KOPT-K1 (cell line): Measurements from ENCODE around the gene PCIF1.

Experiments used
- H3K27ac ChIP-seq: fragments of 200-600 bp; sonication (generic); 2 replicates; pipeline ENCODE4 v1.5.1; 2016; ENCODE audit warnings: antibody characterized with exemption, mild to moderate bottlenecking, low read depth, low read length; ENCODE audit not compliant: poor library complexity, severe bottlenecking
- H3K36me3 ChIP-seq: fragments of 200-600 bp; sonication (generic); 2 replicates; pipeline ENCODE4 v1.5.1; 2017; ENCODE audit warnings: antibody characterized with exemption, mild to moderate bottlenecking, low read length, moderate library complexity; ENCODE audit not compliant: insufficient read depth
- H3K9me3 ChIP-seq: fragments of 200-600 bp; sonication (generic); 2 replicates; pipeline ENCODE4 v1.5.1; 2017; ENCODE audit warnings: antibody characterized with exemption, low read length, mild to moderate bottlenecking; ENCODE audit not compliant: insufficient read depth, poor library complexity, severe bottlenecking

The PCIF1 gene

DNA sequence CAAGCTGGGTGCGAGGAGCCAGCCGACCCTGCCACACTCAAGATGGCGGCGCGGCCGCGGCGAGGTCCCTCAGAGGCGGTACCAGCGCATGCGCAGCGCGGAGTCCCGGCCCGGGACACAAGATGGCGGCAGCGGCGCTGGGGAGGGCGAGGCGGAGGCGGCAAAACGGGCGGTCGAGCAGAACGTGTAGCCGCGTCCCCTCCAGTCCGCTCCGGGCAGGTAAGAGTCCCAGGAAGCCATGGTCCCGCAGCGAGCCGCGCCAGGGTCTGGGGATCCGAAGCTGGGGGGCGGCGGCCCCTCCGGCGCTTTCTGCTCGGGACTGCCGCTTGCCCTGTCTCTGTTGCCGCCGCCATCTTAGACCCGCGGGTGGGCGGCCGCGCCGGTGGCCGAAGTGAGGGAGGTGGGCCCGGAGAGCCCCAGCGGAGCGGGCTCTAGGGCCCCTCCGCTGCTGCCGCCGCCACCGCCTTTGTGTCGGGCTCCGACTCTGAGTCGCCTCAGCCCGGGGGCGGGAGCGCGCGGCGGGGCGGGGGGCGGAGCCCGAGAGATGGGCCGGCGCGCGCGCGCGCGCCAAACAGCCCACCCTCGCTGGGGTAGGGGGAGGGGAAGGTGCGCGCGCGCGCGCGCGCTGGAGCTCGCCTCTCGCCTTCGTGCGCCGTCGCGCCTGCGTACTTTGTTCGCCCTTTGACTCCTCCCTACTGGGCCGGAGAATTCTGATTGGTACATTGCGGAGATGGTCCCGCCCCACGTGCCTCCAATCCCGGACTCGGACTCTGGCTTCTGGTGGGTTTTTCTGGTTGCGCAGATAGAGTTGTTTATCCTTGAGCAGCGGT, at the start of gene PCIF1:
TSS of gene PCIF1 (plus strand) at position 98 of the 830 bp plus-strand sequence. CDS start 4,317 bp downstream, outside the sequence.
- Histone ChIP-seq H3K9me3 (no peaks in the 10 kb centered on the region), H3K36me3 (peaks cover 33% of the 10 kb centered on the region), H3K27ac (peak within 1 kb of the TSS; percentile 97)

DNA sequence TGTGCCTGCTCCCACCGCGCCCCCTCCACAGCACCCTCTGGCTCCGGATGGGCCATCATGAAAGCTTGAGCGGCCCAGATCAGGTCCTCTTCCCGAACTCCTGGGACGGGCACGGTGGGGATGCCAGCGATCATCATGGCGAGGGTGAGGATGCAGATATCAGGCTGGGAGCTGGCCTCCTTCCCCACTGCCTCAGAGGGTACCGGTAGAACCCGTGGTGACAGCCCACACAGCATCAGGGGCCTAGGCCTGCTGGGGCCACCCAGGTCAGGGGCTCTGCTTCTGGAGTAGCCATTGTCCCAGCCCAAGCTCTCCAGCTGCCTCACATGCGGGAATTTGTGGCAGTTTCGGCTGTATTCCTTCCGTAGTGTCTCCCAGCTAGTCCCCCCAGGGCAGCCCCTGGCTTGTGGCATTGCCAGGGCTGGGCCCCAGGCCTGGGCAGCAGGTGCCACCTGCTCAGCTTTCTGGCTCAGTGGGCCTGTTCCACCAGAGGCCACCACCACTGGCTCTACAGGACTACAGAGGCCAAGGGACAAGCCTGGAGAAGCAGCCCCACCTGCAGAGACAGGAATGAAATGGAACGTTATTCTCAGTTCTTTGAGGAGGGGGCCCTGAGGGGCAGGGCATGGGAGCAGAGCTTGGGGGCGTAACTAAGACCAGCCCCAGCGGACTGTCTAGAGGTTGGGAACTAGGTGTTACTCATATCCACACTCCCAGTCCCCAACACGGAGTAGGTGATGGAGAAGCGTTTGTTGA, 47.7 kb upstream of the PCIF1 start:
- Histone ChIP-seq H3K27ac (peak overlapping the region; percentile 23), H3K9me3 (no peaks in the 10 kb centered on the region), H3K36me3 (peaks cover 32% of the 10 kb centered on the region)

GRCh38 chr20:45887346-45887715, 47.2 kb upstream of the PCIF1 start, which contains the start of gene SPATA25:
Gene SPATA25 (minus strand): TSS chr20:45887622. CDS start chr20:45887590, 32 bp downstream.
- Histone ChIP-seq H3K9me3 (no peaks in the 10 kb centered on the region), H3K36me3 (peaks cover 32% of the 10 kb centered on the region), H3K27ac (peak within 1 kb of the TSS; percentile 23)

DNA sequence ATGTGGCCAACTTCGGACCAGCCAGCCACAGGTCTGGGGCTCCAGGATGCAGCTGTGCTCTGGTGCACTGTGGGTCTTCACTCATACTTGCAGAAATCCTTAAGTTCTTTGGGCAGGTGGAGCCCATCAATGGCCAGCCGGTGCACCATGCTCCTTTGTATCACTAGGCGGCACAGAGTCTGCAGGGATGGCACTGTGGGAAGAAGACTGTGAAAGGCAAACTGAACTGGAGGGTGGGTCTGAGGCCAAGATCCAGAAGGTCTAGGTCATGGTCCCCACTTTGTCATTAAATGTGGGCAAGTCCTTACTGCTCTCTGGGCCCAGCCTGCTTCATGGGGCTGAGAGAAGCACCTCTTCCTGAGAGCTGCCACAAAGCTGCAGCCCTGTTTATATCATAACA, 45.8 kb upstream of the PCIF1 start:
- no peak overlapping the region for H3K27ac ChIP-seq
- H3K36me3 ChIP-seq = peaks cover 29% of the 10 kb centered on the region
- H3K9me3 ChIP-seq = no peaks in the 10 kb centered on the region

DNA sequence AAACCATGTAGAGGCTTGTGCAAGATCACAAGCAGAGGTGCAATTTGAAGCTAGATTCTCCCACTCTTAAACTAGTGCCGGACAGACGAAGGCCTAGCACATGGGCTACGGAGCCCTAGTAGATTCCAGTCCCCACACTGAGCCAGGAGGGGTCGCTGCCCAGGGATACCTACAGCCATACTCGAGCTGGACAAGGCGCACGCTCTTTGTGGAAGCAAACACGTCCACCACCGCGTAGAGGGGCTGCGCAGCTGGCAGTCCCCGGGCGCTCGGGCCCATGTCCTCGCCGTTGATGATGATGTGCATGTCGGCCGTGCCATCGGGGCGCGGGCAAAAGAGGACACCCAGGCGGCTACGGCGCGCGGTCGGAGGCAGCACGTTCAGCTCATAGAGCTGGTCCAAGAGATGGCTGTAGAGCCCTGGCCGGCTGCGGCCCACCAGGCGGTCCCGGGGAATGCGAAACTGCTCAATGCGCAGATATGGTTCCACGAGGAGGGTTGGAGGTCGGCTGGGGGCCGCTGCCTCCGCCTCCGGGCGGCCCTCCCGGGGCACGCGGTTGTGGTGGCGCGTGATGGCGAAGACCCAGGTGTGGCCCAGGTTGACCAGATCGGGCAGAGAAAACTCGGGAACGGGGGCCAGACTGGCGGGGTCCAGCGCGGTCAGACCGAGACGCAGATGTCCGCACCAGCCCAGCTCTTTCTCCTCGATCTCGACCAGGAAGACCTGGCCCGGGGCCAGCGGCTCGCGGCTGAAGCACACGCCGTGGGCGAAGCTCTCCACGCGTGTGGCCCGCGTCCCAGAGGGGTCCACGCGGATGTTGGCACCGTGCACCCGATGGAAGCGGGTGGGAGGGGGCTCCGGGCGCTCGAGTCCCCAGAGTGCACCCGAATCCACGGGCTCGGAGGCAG, 44.2 kb upstream of the PCIF1 start:
- H3K36me3 ChIP-seq = peaks cover 38% of the 10 kb centered on the region
- H3K27ac ChIP-seq = peak overlapping the region; percentile 69
- H3K9me3 ChIP-seq = no peaks in the 10 kb centered on the region

- peak within 1 kb of the TSS; percentile 69 for H3K27ac ChIP-seq
- no peaks in the 10 kb centered on the region for H3K9me3 ChIP-seq
- H3K36me3 ChIP-seq = peaks cover 38% of the 10 kb centered on the region
Measured at GRCh38 chr20:45890985-45891983, 43.2 kb upstream of the PCIF1 start, which contains the start of the genes CTSA and NEURL2. Gene CTSA (plus strand): TSS chr20:45891335. CDS start chr20:45891569, 234 bp downstream. Gene NEURL2 (minus strand): TSS chr20:45891208. CDS start chr20:45890991, 217 bp downstream.

DNA sequence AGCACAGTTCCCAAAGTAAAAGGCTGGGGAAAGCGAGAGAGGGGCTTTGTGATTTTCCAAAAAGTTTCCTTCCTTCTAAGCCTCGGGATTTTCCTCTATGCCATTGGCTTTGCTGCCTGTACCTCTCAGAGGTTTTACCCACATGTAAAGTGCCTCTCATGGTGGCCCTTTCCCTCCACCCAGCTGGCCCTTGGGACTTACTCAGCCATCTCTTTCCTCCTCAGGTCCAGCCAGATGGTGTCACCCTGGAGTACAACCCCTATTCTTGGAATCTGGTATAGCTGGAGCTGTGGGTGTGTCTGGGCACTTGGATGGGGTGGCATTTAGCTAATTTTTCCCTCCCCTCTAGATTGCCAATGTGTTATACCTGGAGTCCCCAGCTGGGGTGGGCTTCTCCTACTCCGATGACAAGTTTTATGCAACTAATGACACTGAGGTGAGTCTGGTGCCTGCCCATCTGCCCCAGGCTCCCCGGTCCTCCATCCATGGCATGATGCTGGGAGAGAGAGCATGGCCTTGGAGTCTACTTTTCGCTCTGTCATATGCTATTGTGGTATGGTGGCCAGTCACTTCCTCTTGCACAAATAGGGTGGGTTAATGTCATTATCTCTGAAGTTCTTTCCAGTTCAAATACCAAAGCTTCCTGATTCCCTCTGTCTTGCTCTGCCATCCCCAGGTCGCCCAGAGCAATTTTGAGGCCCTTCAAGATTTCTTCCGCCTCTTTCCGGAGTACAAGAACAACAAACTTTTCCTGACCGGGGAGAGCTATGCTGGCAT, 42.2 kb upstream of the PCIF1 start:
- Histone ChIP-seq H3K9me3 (no peaks in the 10 kb centered on the region), H3K36me3 (peaks cover 39% of the 10 kb centered on the region), H3K27ac (no peak overlapping the region)

- H3K27ac ChIP-seq = no peak overlapping the region
- H3K36me3 ChIP-seq = peaks cover 46% of the 10 kb centered on the region
- H3K9me3 ChIP-seq = no peaks in the 10 kb centered on the region
Measured at GRCh38 chr20:45892828-45893500, 41.5 kb upstream of the PCIF1 start.

DNA sequence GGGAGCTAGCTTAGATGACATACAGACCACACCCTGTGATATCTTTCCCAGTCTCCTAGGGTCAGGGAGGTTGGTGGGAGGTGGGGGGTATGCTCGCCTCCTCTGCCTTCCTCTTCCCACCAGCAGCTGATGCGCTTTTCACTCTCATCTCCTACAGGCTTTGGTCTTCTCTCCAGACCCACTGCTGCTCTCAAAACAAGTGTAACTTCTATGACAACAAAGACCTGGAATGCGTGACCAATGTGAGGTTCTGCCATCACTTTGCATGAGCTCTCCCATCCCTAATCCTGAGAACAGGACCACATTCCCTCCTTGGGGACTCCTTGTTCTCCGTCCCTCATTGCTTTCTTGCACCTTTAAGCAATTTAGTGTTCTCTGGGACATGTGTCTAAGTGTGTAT, 40.7 kb upstream of the PCIF1 start:
- Histone ChIP-seq H3K27ac (no peak overlapping the region), H3K36me3 (peaks cover 55% of the 10 kb centered on the region), H3K9me3 (no peaks in the 10 kb centered on the region)

DNA sequence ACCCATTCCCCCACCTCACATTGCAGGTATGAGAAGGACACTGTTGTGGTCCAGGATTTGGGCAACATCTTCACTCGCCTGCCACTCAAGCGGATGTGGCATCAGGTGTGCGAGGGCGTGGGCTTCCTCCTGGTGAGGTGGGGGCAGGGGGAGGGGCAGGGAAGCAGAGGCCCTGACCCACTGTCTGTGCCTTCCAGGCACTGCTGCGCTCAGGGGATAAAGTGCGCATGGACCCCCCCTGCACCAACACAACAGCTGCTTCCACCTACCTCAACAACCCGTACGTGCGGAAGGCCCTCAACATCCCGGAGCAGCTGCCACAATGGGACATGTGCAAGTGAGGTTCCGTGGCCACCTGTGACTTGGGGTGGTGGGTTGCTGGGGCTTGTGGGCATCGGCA, 39.7 kb upstream of the PCIF1 start:
- H3K27ac ChIP-seq = no peak overlapping the region
- H3K36me3 ChIP-seq = peaks cover 56% of the 10 kb centered on the region
- no peaks in the 10 kb centered on the region for H3K9me3 ChIP-seq

DNA sequence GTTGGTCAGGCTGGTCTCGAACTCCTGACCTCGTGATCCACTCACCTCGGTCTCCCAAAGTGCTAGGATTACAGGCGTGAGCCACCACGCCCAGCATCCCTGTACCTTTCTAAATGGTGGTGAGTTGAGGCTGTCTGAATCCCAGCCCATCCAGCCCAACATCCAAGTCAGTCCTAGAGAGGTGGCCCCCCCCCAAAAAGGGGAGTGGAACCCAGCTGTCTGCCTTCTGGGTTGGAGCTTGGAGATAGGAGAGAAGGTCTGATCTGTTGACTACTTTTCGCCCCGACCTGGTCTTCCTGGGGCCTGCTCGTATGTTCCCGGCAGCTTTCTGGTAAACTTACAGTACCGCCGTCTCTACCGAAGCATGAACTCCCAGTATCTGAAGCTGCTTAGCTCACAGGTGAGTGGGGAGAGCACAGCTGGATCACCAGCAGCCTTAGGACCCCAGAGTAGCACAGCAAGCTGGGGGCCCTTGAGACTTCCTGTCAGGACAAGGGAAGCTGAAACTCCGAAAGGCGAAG, 37.8 kb upstream of the PCIF1 start:
- Histone ChIP-seq H3K27ac (no peak overlapping the region), H3K36me3 (peaks cover 56% of the 10 kb centered on the region), H3K9me3 (no peaks in the 10 kb centered on the region)

DNA sequence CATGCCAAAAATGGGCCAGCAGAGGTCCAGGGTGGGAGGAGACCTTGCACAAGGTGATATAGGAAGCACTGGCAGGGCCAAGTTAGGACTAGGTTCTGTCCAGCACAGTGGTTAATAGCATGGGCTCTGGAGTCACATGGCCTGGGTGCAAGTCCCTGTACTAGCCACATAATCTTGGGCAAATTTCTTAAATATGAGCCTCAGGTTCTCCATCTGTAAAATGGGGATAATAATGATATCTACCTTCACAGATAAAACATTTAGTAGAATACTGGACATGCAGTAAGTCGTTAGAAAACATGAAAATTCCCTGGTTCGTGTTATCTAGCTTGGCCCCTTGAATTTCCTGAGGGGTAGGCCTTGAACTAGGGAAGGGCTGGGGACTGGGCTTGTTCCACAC, 37.2 kb upstream of the PCIF1 start:
- peaks cover 56% of the 10 kb centered on the region for H3K36me3 ChIP-seq
- H3K27ac ChIP-seq = no peak overlapping the region
- H3K9me3 ChIP-seq = no peaks in the 10 kb centered on the region
